Activated naive CD8-positive, alpha-beta T cell treated with anti-CD3 and anti-CD28 coated beads, Interleukin-2, amount 10 ng/mL, durations not matched to agents 7 days and 5 days (primary cell): ENCODE measurements around the gene CDH4. TPM values are rescaled to one million over a fixed set of nuclear protein-coding genes. Genes with fewer than 3 reads are reported as not detected.
A peak's percentile ranks its signal among the peaks of the same experiment; 100 is the strongest.

Source experiments
- ATAC-seq: fragments of 150-1000 bp; cut with Tn5 transposase; one replicate; pipeline ENCODE4 v1.10.0; 2021; ENCODE audit warnings: low read depth, moderate library complexity
- POLR2A ChIA-PET: fragments of 350-600 bp; sonication (Branson Sonifier 250); formaldehyde crosslinking; loops from one replicate; lab custom pipeline; 2021; ENCODE audit warnings: antibody characterized with exemption; lab: Charles Lee
- DNase-seq: peaks from one replicate; pipeline ENCODE4 v3.0.0; 2021
- H3K27ac Mint-ChIP-seq: one replicate; pipeline ENCODE4 v1.8.0; 2022; ENCODE audit warnings: mild to moderate bottlenecking, mixed read lengths
- H3K27me3 Mint-ChIP-seq: one replicate; pipeline ENCODE4 v1.8.0; 2022; ENCODE audit warnings: mild to moderate bottlenecking, moderate library complexity, mixed read lengths
- H3K36me3 Mint-ChIP-seq: one replicate; pipeline ENCODE4 v1.8.0; 2021; ENCODE audit warnings: mild to moderate bottlenecking, mixed read lengths
- H3K4me1 Mint-ChIP-seq: one replicate; pipeline ENCODE4 v1.8.0; 2021; ENCODE audit warnings: mixed read lengths
- H3K4me3 Mint-ChIP-seq: one replicate; pipeline ENCODE4 v1.8.0; 2022; ENCODE audit warnings: mild to moderate bottlenecking, moderate library complexity, mixed read lengths
- H3K9me3 Mint-ChIP-seq: one replicate; pipeline ENCODE4 v1.8.0; 2021; ENCODE audit warnings: mixed read lengths
- total RNA-seq, 2 experiments: library from RNA; stranded (reverse); gene quantifications; one replicate each; pipeline ENCODE4 v1.2.3, GENCODE V29; 2021

Gene CDH4
- total RNA-seq, 2 experiments from 2014 or later = 0.14 to 0.20 TPM

DNA sequence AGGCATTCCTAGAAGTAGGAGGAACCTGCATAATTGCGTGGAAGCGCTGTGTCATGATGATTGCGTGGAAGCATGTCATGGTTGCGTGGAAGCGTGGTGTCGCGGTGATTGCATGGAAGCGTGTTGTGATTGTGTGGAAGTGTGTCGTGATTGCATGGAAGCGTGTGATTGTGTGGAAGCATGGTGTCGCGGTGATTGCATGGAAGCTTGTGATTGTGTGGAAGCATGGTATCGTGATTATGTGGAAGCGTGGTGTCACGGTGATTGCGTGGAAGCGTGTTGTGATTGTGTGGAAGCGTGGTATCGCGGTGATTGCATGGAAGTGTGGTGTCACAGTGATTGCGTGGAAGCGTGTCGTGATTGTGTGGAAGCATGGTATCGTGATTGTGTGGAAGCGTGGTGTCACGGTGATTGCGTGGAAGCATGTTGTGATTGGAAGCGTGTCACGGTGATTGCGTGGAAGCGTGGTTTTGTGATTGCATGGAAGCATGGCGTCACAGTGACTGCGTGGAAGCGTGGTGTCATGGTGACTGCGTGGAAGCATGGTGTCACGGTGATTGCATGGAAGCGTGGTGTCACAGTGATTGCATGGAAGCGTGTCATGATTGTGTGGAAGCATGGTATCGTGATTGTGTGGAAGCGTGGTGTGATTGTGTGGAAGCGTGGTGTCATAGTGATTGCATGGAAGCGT is 667.8 kb downstream of the CDH4 start:
- H3K36me3 Mint-ChIP-seq = no peaks in the 10 kb centered on the region
- no peak overlapping the region for H3K4me3 Mint-ChIP-seq
- DNase-seq (no peak), ATAC-seq (no peak)
- H3K4me1 Mint-ChIP-seq = peaks cover 1% of the 10 kb centered on the region
- POLR2A ChIA-PET = no interaction called here
- H3K27me3 Mint-ChIP-seq = peaks cover 2% of the 10 kb centered on the region
- H3K9me3 Mint-ChIP-seq = no peaks in the 10 kb centered on the region
- H3K27ac Mint-ChIP-seq = no peak overlapping the region

- peaks cover 3% of the 10 kb centered on the region for H3K27me3 Mint-ChIP-seq
- no peak for ATAC-seq
- POLR2A ChIA-PET = no interaction called here
- H3K4me3 Mint-ChIP-seq = no peak overlapping the region
- H3K27ac Mint-ChIP-seq = no peak overlapping the region
- H3K9me3 Mint-ChIP-seq = no peaks in the 10 kb centered on the region
- no peaks in the 10 kb centered on the region for H3K4me1 Mint-ChIP-seq
- no peaks in the 10 kb centered on the region for H3K36me3 Mint-ChIP-seq
- no peak for DNase-seq
Observed at GRCh38 chr20:61922411-61922810, 670.4 kb downstream of the CDH4 start.

GRCh38 chr20:61922936-61923335 is 670.9 kb downstream of the CDH4 start:
- Mint-ChIP-seq H3K9me3 (no peaks in the 10 kb centered on the region), H3K27me3 (peaks cover 3% of the 10 kb centered on the region), H3K4me1 (no peaks in the 10 kb centered on the region), H3K4me3 (no peak overlapping the region), H3K36me3 (no peaks in the 10 kb centered on the region), H3K27ac (no peak overlapping the region)
- POLR2A ChIA-PET = no interaction called here
- DNase-seq (no peak), ATAC-seq (no peak)

GRCh38 chr20:61923371-61924166 is 671.5 kb downstream of the CDH4 start:
- POLR2A ChIA-PET = no interaction called here
- H3K4me1 Mint-ChIP-seq = no peaks in the 10 kb centered on the region
- H3K9me3 Mint-ChIP-seq = no peaks in the 10 kb centered on the region
- no peak overlapping the region for H3K4me3 Mint-ChIP-seq
- H3K27ac Mint-ChIP-seq = no peak overlapping the region
- H3K27me3 Mint-ChIP-seq = peaks cover 3% of the 10 kb centered on the region
- ATAC-seq = no peak
- no peaks in the 10 kb centered on the region for H3K36me3 Mint-ChIP-seq
- DNase-seq = peak; percentile 10

GRCh38 chr20:61924211-61924857 is 672.3 kb downstream of the CDH4 start:
- ATAC-seq (no peak), DNase-seq (peak; percentile 4)
- Mint-ChIP-seq H3K36me3 (no peaks in the 10 kb centered on the region), H3K9me3 (no peaks in the 10 kb centered on the region), H3K4me3 (no peak overlapping the region), H3K27me3 (peaks cover 3% of the 10 kb centered on the region), H3K27ac (no peak overlapping the region), H3K4me1 (no peaks in the 10 kb centered on the region)
- POLR2A ChIA-PET = no interaction called here

DNA sequence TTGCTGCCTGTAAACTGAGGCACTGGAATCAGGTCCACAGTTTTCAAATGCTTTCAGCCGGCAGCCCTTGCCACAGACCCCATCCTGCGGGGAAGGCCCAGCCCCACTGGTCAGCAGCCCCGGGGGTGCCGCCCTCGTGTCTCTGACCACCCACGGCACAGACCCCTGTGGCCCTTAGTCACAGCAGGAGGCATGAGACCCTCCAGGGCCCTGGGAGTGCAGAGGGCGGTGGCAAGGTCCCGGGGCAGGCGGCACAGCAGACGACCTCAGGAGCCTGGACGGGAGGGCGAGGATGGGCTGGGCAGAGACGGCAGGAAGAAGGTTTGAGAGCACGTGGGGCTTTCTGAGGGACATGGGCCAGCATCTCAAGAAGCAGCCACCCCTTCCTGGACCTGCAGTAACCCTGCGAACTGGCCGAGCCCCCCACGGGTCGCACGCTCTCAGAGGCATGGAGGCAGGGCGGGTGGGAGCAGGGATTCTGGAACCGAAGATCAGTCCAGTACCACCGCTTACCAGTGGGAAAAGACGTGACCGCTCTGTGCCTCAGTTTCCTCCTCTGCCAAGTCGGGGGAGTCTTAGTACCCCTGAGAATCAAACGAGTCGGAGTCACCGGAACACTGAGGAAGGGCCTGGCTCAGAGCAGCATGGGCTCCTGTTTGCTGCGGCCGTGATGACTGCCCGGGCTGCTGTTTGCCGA is 672.9 kb downstream of the CDH4 start:
- POLR2A ChIA-PET = no interaction called here

DNA sequence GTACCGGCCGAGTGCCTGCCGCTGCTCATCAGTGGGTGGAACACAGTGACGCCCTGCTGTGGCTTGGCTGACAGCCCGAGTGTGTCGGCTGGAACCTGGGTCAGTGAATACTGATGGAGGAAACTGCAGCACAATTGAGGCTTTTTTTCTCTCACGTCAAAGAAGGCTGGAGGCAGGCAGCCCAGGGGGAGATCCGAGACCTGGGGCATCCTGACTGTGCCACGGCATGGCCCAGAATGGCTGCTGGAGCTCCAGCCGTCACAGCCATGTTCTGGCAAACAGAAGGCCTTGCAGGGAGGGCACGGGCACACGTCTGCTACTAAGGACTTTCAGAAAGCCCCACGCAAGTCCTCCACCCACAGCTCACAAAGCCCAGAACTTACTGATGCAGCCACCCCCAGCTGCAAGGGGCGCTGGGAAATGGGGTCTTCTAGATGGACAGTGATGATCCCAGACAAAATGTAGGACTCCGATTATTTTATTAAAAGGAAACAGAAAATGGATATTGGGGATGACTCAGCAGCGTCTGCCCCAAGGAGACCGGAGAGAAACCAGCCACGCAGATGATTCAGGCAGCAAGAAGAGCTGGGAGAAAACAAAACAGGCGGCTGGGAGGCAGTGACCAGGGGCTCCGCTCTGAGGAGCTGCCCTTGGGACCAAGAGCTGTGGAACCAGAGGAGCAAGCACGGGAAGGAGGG is 673.6 kb downstream of the CDH4 start:
- Mint-ChIP-seq H3K9me3 (no peaks in the 10 kb centered on the region), H3K27me3 (peaks cover 3% of the 10 kb centered on the region), H3K4me1 (no peaks in the 10 kb centered on the region), H3K4me3 (no peak overlapping the region), H3K36me3 (no peaks in the 10 kb centered on the region), H3K27ac (no peak overlapping the region)
- DNase-seq = peak; percentile 5
- no peak for ATAC-seq
- POLR2A ChIA-PET = no interaction called here

More for the DNA sequence above, 672.9 kb downstream of the CDH4 start:
- DNase-seq (peak; percentile 15), ATAC-seq (no peak)
- Mint-ChIP-seq H3K36me3 (no peaks in the 10 kb centered on the region), H3K9me3 (no peaks in the 10 kb centered on the region), H3K4me1 (no peaks in the 10 kb centered on the region), H3K27me3 (peaks cover 3% of the 10 kb centered on the region), H3K27ac (no peak overlapping the region), H3K4me3 (no peak overlapping the region)

DNA sequence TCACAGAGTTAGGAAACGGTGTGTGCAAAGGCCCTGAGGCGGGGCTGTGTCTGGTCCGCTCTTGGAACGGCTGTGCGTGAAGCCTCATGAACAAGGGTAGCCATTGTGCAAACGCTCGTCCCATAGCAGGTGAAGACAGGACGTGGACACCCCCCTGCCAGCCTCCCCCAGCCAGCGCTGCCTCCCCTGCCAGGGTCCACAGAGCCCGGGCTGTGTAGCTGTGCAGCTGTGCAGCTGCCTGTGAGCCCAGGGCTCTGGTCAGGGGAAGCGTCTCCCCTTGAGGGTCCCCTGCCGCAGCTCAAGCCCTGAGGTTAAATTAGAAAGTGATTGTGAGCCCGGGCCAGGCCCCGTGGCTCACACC is 674.2 kb downstream of the CDH4 start:
- DNase-seq (no peak), ATAC-seq (no peak)
- H3K36me3 Mint-ChIP-seq = no peaks in the 10 kb centered on the region
- POLR2A ChIA-PET = no interaction called here
- H3K4me3 Mint-ChIP-seq = no peak overlapping the region
- no peak overlapping the region for H3K27ac Mint-ChIP-seq
- no peaks in the 10 kb centered on the region for H3K4me1 Mint-ChIP-seq
- peaks cover 3% of the 10 kb centered on the region for H3K27me3 Mint-ChIP-seq
- H3K9me3 Mint-ChIP-seq = no peaks in the 10 kb centered on the region

DNA sequence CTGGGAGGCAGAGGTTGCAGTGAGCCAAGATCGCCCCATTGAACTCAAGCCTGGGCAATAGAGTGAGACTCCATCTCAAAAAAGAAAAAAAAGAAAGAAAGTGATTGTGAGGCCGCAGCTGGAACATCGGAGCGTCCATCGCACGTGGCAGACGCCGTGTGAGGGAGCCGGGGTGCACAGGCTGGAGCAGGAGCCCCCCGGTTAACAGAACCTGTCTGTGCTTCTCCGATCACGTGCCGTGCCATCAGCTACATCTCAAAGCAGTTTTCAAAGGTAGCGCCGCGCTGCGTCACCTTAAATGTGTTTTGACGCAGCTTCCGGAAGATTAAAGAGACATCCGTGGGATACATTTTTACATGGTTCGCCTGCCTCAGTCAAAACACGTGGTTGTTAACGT is 674.7 kb downstream of the CDH4 start:
- POLR2A ChIA-PET = no interaction called here
- DNase-seq (no peak), ATAC-seq (no peak)

GRCh38 chr20:61927193-61927825 is 675.2 kb downstream of the CDH4 start:
- DNase-seq = peak; percentile 19
- no peaks in the 10 kb centered on the region for H3K9me3 Mint-ChIP-seq
- H3K27me3 Mint-ChIP-seq = peaks cover 3% of the 10 kb centered on the region
- H3K27ac Mint-ChIP-seq = no peak overlapping the region
- no peak for ATAC-seq
- no peaks in the 10 kb centered on the region for H3K4me1 Mint-ChIP-seq
- POLR2A ChIA-PET = no interaction called here
- no peak overlapping the region for H3K4me3 Mint-ChIP-seq
- H3K36me3 Mint-ChIP-seq = no peaks in the 10 kb centered on the region

More for the DNA sequence above, 674.7 kb downstream of the CDH4 start:
- no peaks in the 10 kb centered on the region for H3K9me3 Mint-ChIP-seq
- no peaks in the 10 kb centered on the region for H3K36me3 Mint-ChIP-seq
- H3K4me3 Mint-ChIP-seq = no peak overlapping the region
- H3K4me1 Mint-ChIP-seq = no peaks in the 10 kb centered on the region
- no peak overlapping the region for H3K27ac Mint-ChIP-seq
- H3K27me3 Mint-ChIP-seq = peaks cover 3% of the 10 kb centered on the region

- no peaks in the 10 kb centered on the region for H3K4me1 Mint-ChIP-seq
- peaks cover 3% of the 10 kb centered on the region for H3K27me3 Mint-ChIP-seq
- ATAC-seq (no peak), DNase-seq (peak; percentile 10)
- no peaks in the 10 kb centered on the region for H3K36me3 Mint-ChIP-seq
- no peak overlapping the region for H3K27ac Mint-ChIP-seq
- no peak overlapping the region for H3K4me3 Mint-ChIP-seq
- POLR2A ChIA-PET = no interaction called here
- H3K9me3 Mint-ChIP-seq = no peaks in the 10 kb centered on the region
Observed at GRCh38 chr20:61927826-61928541, 675.9 kb downstream of the CDH4 start.

- Mint-ChIP-seq H3K27me3 (peaks cover 3% of the 10 kb centered on the region), H3K27ac (no peak overlapping the region), H3K4me1 (no peaks in the 10 kb centered on the region), H3K4me3 (no peak overlapping the region), H3K36me3 (no peaks in the 10 kb centered on the region), H3K9me3 (no peaks in the 10 kb centered on the region)
- ATAC-seq = no peak
- DNase-seq = peak; percentile 20
- POLR2A ChIA-PET = no interaction called here
Observed at GRCh38 chr20:61929561-61929960, 677.5 kb downstream of the CDH4 start.
